ENCODE data around the gene APLN.

Gene APLN, protein sequence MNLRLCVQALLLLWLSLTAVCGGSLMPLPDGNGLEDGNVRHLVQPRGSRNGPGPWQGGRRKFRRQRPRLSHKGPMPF

DNA sequence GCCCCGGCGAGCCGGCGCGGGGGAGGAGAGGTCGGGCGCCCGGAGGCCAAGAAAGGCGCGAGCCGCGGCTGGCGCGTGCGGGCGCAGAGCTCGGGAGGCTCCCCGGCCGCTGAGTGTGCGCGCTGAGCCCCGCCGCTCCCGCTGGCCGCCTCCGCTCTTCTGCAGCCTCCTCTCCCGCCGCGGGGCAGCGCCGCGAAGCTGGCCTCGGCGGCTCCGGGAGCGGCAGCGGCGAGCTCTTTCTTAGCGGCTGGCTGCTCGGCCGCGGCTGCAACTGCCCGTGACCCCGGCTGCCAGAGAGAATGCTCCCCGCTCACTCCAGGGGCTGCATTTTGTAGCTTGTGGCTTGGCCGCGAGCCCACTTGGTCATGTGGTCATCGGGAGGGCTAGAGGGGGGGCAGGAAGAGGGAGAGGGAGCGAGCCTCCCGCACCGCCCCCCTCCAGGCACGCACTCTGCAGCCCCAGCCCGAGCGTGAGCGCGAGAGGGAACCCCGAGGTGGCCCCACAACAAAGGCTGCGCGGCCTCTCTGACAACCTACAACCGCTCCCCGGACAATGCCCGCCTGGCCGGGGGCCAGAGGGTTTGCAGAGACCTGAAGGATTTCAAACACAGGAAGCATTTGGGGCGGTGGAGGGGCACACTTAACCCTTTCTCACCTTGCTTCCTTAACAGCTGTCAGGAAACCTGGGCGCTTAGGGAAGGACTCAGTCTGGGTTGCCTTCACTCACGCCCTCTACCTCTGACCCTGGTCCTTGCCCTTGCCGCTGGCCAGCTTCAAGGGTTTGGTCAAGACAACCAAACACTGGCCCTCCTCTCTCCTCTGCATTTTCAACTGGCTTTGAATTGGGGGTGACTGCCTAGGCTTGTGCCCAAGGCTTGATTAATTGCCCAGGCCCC lies at the start of gene APLN:
Gene APLN, minus strand, starts transcription at position 305 of the 895 bp plus-strand sequence. CDS start 326 bp downstream, outside the sequence.
- DNase-seq (ENCODE audit: low spot score), result no peak

DNA sequence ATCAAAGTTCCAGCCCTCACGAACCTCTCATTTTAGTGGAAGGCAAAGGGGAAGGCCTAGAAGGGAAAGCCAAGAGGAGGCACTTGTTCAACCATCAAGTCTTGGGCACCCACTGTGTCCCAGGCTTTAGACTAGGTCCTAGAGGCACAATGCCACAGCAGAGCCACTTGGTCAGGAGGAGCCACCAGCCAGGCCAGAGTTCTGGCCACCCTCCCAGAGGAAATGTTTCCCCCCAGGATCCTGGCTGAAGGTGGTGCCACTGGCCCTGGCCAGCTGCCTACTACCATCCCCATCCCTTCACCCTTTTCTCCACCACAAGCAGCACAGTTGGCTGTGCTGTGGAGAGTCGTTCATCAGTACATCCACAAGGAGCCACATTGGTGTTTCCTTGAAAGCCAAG lies 49.7 kb upstream of the APLN start:
- no peak for DNase-seq (ENCODE audit: low spot score)

DNA sequence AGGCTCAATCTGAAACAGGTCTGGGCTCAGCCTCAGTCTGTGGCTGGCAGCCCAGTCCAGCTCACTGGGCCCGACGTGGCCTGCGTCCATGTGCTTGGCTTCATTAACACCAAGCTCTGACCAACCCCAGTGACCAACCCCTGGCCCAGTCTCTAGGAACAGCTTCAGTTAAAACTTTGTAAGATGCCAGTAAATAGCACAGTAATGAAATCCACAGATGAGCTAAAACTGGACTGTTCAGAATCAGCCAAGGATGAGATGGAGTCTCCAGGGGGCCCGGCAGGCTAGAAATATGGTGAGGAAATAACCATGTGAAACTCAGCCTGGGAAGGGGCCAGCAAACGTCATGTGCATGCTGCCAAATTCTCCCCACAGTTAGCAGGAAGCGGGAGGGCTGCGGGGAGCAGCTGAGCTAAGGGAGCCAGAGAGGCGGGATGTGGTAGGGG lies 46.9 kb upstream of the APLN start:
- DNase-seq (ENCODE audit: low spot score), result peak; percentile 55

DNA sequence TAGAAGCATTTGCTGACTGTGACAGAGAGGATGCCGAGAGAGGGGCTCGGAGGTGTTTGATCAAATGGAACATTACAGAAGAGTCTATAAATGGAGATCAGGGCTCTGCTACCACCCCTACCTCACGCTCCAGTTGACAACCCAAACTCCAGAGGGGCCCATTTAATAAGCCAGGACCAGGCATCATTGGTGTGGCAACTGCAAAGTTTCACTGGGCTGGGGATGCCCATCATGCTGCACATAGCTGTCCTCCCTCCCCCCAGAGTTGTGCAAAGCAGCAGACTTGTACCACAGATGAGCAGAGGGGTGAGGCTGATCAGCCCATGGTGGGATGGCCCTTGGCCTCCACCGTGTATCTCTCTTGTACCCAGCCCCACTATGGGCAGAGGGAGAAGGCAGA lies 45.8 kb upstream of the APLN start:
- no peak for DNase-seq (ENCODE audit: low spot score)

DNA sequence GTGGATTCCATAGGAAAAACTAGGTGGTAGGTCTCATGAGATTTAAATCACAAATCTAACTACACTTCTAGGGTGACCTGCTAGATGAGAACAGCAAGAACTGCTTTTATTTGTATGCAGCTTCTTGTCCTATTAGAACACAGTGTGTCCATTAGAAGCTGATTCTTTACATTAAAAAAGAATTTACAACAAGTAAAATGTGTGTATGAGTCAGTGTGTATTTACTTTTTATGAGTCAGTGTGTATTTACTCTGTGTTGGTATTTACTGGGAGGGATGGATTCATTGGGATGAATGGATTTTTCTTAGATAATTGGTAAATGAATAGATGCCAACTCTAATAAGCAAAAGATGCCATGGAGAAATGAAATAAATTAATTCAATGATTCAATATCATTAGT lies 43.4 kb upstream of the APLN start:
- no peak for DNase-seq (ENCODE audit: low spot score)

DNA sequence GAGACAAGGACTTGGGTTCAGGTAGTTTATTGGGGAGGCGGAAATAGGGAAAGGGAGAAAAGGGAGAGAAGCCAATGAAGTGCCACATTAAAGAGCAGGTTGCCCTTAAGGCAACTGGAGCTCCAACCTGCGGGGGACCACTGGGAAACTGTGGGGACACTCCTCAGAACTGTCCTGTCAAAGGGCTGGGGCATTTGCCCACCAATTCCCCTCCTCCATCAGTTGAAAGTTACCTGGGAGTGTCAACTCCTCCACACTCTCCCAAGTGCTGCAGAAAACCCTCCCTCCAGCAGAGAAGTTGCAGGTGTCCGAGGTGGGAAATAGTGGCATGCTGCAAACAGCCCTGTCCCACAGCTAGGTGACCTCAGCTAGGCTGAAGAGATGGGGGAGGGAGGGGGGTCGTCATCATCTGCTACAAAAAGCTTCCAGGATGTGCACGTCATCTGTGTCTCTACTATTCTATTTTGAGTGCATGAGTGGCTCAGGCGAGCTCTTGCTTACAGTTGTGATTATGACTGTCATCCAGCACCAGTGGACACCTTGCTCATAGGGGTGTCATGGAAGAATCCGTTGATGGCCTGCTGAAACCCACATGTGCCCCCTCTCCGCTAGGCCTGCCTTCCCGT lies 42.6 kb upstream of the APLN start:
- no peak for DNase-seq (ENCODE audit: low spot score)

DNA sequence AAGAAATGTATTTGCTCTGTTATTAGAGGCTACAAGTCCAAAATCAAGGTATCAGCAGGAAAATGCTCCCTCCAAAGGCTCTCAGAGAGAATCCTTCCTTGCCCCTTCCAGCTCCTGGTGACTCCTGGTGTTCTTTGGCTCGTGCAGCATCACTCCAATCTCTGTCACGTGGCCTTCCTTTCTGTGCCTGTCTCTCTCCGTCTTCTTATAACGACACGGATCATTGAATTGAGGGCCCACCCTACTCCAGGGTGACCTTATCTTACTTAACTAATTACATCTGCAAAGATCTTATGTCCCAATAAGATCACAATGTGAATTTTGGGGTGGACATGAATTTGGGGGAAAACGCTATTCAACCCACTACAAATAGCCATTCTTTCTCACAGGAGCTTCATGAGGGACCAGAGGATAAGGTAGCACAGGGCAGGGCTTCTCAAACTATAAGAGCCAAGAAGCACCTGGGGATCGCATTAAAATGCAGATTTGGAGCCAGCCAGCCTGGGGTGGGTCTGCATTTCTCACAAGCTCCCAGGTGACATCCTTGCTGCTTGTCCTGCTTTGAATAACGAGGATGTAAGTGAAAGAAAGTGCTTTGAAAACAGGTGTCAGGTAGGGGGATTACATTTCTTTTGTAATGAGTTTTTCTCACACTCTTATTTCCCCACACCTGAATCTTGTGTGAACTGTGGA lies 41.9 kb upstream of the APLN start:
- DNase-seq (ENCODE audit: low spot score), result no peak

DNA sequence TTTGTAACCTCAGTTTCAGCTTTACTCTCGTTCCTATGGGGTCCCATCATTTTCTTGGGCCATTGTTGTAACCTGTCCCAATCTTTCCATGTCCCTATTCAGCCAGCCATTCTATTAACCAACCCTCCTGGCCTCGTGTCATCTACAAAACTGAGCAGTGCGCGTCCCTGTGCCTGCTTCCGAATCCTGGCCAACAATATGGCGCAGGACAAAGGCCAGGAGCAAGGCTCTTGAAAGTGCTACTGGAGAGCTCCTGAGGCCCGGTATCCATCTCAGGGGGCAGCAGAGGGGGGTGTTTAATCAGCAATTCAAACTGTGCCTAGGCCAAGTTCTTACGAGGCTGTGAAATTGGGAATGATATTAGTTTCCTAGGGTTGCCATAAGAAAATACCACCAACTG lies 41.2 kb upstream of the APLN start:
- DNase-seq (ENCODE audit: low spot score), result no peak

DNA sequence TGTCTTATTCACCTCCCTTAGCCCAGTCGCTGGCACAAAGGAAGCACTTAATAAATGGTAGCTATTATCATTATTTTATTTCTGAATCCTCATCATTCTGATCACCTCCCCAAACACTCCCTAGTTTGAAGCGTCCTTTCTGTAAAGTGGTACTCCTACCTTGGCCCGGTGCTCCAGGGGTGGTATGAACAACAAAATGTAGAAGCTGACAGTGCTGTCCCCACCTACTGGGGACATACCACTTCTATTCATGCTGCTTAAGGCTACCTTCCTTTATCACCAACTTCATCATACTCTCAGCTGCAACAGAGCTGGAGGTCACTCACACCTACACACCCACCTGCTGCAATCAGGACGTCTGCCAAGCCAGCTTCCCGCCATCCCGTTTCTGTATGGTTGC lies 40.8 kb upstream of the APLN start:
- DNase-seq (ENCODE audit: low spot score), result no peak

DNA sequence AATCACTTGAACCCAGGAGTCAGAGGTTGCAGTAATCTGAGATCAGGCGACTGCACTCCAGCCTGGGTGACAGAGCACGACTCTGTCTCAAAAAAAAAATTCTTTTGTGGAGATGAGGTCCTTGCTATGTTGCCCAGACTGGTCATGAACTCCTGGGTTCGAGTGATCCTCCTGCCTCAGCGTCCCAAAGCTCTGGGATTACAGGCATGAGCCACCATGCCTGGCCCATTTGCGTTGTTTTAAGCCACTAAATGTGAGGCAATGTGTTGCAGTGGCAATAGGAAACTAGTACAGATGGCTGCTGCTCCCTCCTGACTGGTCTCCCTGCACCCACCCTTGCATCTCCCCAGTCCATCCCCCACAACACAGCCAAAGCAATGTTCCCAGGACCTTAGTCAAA lies 40.0 kb upstream of the APLN start:
- DNase-seq (ENCODE audit: low spot score), result no peak

DNA sequence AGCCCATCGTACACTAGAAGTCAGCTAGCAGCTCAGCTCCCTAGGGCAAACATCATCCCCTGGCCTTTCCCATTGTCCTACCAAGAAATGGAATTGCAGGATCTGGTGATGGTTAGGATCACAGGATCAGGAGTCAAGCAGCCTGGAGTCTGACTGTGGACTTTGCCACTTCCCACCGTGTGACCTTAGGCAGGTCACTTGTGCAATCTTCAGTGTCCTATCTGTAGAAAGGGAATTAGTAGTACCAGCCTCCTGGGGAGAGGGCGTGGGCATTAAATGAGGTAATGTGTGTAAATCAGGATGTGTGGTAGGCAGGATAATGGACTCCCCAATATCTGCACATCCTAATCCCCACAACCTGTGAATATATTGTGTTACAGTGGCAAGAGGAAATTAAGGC lies 38.6 kb upstream of the APLN start:
- DNase-seq (ENCODE audit: low spot score), result no peak

DNA sequence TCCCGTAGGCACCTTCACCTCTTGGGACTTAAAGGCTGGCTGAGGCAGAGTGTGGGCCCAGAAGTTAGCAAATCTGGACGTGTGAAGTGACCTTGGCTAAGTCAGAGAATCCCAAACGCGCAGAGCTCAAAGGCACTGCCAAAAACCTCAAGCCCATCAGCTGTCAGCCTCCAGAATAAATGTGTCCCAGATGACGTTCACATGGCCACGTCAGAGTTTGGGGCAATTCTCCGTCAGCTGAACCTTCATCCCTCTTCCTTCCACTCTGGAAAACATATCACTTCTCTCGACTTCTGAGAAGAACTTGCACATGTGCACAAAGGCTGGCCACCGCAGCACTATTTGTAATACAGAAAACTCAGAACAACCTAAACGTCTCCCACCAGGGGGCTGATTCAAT lies 35.7 kb upstream of the APLN start:
- no peak for DNase-seq (ENCODE audit: low spot score)

DNA sequence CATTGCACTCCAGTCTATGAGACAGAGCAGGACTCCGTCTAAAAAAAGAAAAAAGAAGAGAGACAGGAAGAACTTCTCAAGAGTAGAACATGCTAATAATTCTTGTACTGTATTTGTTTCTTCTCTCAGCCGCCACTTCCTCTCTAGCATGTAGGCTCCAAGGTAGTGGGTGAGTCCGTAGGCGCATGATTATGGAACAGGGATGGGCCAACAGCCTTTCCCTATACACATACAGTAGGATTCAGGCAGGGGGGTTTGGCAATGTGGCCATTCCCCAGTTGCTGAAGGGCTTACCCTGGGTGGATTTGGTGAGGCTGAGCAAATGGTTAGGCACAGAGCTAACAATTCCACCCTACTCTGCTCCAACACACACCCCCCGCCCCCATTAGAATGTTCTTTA lies 35.0 kb upstream of the APLN start:
- no peak for DNase-seq (ENCODE audit: low spot score)

DNA sequence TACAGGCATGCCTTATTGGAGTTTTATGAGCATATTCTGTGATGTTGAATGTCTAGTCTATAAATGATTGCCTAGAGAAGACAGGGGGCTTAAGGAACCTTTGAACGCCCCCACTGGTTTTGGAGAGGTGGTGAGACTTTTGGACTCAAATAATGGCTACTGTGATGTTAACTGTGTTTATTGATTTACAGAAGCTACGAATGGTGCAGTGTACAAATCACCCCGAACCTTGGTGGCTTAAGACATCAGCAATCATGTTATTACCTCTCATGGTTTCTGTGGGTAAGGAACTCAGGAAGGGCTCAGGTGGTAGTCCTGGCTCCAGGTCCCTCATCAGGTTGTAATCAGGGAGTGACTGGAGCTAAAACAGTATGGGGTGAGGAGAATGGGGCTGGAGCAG lies 33.3 kb upstream of the APLN start:
- DNase-seq (ENCODE audit: low spot score), result no peak

DNA sequence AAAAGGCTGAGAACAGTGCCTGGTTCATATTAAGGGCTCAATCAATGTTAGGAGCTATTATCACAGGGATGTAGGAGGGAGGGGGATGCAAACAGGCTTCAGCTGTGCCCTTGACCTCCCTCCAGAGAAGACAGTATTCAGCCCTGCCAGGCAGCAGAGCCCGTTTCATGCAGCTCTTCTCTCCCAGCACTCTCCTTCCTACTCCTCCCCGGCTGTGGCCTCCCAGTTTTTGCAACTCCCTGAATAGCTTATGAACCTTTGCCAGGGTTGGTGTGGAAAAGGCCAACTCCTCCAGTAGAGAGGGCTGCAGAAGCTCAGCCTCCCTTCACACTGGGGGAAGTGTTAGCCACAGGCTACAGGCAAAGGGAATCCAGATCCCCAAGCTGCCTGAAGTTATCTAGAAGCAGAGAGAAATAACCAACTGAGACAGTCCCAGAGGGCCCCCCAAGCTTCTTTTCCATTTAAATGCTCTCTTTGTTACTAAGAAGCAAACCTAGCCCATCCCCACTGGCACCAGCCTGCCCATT lies 31.7 kb upstream of the APLN start:
- peak; percentile 41 for DNase-seq (ENCODE audit: low spot score)

DNA sequence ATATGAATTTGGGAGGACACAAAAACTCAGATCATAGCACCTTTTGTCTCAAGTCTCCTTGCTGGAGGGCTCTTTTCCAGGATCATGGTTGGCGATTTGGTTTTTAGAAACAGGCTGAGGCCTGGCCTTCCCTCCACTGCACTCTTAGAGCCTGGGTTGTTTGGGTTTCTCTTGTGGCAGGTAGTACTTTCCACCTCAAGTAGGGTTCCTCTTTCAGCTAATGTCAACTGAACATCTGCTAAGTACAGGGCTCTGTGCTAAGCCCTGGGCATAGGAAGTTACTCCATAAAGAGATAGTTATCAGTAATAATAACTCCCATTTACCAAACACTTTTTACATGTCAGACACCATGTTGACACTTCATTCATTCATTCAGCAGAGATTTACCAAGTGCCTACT lies 28.2 kb upstream of the APLN start:
- no peak for DNase-seq (ENCODE audit: low spot score)

DNA sequence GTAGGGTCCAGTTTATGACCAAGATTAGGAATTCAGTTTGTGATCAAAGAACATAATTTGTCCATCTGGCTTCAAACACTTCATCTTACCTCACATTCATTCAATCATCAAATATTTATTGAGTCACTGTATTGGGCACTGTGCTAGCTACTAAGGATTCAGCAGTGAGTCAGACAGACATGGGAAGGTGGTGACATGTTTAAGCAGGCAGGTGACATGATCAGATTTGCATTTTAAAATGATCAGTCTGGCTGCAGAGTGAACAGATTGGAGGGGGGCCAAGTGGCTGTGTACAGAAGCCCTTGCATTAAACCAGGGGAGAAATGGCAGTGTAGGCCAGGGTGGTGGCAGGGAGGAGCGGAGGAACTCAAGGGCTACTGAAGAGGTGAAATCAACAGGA lies 25.1 kb upstream of the APLN start:
- DNase-seq (ENCODE audit: low spot score), result no peak

DNA sequence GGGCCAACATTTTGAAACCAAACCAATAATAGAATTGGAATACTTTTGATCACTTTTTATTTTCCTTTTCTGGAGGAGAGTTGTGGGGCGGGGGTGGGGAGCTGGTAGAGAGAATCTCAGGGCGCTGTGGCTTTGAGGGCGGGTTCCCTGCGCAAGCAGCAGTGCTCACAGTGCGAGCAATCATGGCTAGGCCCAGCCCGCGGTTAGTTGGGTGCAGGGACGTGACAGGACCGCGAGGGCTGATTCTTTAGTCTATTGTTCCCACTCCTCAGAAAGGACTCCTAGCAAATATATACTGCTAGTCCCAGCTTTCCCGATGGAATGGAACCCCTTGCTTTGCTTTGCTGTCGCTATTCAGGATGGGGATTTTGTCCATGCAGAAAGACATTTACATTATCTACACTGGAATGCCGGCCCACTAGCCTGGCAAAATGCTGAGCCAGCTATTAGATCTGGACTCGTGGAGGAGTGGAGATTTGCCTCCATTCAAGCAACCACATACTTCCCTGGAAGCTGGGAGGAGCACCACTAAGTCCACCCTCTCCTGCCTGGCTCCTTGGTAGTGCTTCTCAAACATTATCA lies 23.9 kb upstream of the APLN start:
- DNase-seq (ENCODE audit: low spot score), result no peak

DNA sequence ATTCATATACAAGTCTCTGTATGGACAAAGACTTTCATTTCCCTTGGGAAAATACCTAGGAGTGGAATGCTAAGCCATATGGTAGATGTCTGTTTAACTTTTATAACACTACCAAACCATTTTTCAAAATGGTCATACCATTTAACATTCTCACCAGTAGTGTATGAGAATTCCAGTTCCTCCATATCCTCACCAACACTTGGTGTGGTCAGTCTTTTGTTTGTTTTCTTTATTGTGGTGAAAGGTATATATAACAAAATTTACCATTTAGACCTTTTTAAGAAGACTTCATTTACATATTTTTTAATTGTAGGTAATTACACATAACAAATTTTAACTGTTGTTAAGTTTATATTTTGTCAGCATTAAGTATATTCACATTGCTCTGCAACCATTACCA lies 12.7 kb upstream of the APLN start:
- no peak for DNase-seq (ENCODE audit: low spot score)

DNA sequence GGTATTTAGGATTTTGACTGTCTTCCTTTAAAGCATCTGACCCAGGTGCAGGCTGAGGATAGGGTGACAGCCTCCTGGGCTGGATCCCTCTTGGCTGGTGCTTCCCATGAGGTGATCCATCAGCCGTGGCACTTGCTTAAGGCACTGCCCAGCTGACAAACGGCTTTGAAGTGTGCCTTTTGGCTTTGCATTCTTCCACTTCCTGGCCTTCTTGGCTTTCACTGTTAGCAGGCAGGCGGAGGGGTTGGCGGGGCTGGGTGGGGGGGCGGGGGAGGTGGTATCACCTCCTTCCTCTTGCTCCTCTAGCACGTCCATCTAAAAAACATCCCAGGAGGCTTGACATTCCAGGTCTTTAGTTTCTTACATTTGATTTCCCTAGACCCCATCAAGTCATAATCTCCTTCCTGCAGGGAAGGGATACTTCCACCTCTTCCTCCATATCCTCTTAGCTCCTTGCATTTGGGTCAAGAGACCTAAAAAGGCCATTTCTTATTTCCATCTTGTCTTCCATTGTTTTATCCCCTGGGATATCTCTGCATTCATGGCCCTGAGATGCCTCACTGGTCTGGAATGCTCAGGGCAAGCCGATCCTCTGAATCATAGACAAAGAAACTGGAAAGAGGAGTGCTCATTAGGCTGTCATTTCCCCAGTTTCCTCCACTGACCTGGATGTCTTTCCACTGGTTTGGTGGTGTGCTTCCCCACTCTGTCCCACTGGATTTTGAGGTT lies 11.3 kb upstream of the APLN start:
- DNase-seq (ENCODE audit: low spot score), result peak; percentile 86

DNA sequence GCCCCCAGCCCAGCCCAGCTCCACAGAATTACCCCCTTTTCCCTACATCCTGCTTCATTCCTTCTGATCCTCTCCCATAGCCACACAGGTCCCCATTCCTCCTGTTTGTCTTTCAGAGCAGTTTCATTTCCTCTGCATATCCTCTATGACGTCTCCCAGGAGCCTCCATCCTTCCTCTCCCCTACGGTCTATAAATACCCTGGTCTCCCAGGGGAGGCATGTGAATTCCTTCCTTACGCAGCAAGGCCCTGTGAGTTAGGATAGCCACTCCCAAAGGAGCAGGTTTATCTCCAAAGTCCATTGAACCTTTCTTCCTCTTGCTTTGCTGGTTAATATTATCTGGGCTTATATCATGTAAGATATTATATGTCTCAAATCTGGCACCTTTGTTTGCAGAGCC lies 8.4 kb upstream of the APLN start:
- no peak for DNase-seq (ENCODE audit: low spot score)

DNA sequence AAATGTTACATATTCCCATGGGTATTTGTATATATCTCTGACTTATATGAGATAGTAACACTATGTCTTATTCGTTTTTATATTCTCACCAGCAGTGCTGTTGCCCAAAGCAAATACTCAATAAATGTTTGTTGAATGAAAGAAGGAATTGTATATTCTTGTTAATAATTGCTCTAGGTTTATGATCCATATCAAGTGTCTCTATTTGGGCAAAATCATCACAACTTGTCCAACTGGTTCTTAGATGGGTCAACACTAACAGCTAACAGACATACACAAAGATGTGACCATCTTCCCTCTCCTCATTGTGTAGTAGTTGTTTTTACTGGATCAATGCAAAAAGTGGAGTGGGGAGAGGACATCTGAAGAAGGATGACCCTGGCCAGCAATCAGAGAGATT lies 6.6 kb upstream of the APLN start:
- no peak for DNase-seq (ENCODE audit: low spot score)

Measured in AG08395 (cell line).